Endothelial cell of umbilical vein (primary cell): ENCODE data around the gene ABTB2. TPM values are rescaled to one million over a fixed set of nuclear protein-coding genes. Genes with fewer than 3 reads are reported as not detected.

Experiments
- BruUV-seq: library from RNA; stranded (reverse); fragments of 400-500 nt; replicated peaks from 2 replicates; lab custom pipeline; 2021; lab: Mats Ljungman, UMichigan
- CTCF ChIA-PET: fragments of 300-600, 350-600 bp; sonication (Branson Sonifier 250); formaldehyde crosslinking; loops from one replicate; lab custom pipeline; 2021; ENCODE audit warnings: antibody characterized with exemption, inconsistent platforms; lab: Charles Lee
- POLR2A ChIA-PET: fragments of 300-600, 350-600 bp; sonication (Branson Sonifier 250); formaldehyde crosslinking; loops from one replicate; lab custom pipeline; 2021; ENCODE audit warnings: antibody characterized with exemption, inconsistent platforms; lab: Charles Lee
- DNase-seq: peaks from one replicate; pipeline ENCODE4 v3.0.0-alpha.2; 2011; ENCODE audit warnings: low read depth, low spot score
- FAIRE-seq: peaks from 2 replicates; lab custom pipeline; 2011; peaks lifted over from hg19 to GRCh38; lab: Jason Lieb, UNC
- H2AFZ ChIP-seq: 2 replicates; pipeline ENCODE4 v1.6.0; 2012; ENCODE audit warnings: low read depth, low read length, control low read depth, inconsistent platforms
- H3K27ac ChIP-seq: 2 replicates; pipeline ENCODE4 v1.5.1; 2011; ENCODE audit warnings: low read depth, mild to moderate bottlenecking, control low read depth, low read length, moderate library complexity; ENCODE audit not compliant: insufficient read depth
- H3K27me3 ChIP-seq, 2 experiments: 2 replicates each; pipeline versions ENCODE4 v1.6.0 to v1.6.1; 2011; ENCODE audit warnings: low read length in 2 of 2, mixed read lengths in 1 of 2; ENCODE audit not compliant: control insufficient read depth in 2 of 2, insufficient read depth in 2 of 2
- H3K36me3 ChIP-seq, 2 experiments: 2 replicates in 1 of 2; 3 replicates in 1 of 2; pipeline ENCODE4 v1.5.1; 2011; ENCODE audit warnings: low read length in 2 of 2, mild to moderate bottlenecking in 1 of 2, moderate library complexity in 1 of 2; ENCODE audit not compliant: control insufficient read depth in 2 of 2, insufficient read depth in 2 of 2; ENCODE audit errors: extremely low read depth in 1 of 2
- H3K4me1 ChIP-seq: 3 replicates; pipeline ENCODE4 v1.5.1; 2011; ENCODE audit warnings: mild to moderate bottlenecking, low read length; ENCODE audit not compliant: control insufficient read depth, insufficient read depth; ENCODE audit errors: extremely low read depth
- H3K4me2 ChIP-seq: 2 replicates; pipeline ENCODE4 v1.6.1; 2011; ENCODE audit warnings: low read length, control low read depth, mixed read lengths; ENCODE audit not compliant: insufficient read depth
- H3K4me3 ChIP-seq, 3 experiments: fragments of 200-600 bp in 1 of 3; sonication (generic), shearing (Covaris generic) in 1 of 3; replicated peaks in 1 of 3; 2 replicates each; pipeline ENCODE4 v1.5.1; 2011 to 2016; ENCODE audit warnings: control low read depth in 3 of 3, low read length in 3 of 3, mild to moderate bottlenecking in 2 of 3, inconsistent platforms in 1 of 3, low read depth in 1 of 3, moderate library complexity in 1 of 3; ENCODE audit not compliant: insufficient read depth in 1 of 3
- H3K79me2 ChIP-seq: 2 replicates; pipeline ENCODE4 v1.6.0; 2012; ENCODE audit warnings: low read length, inconsistent platforms; ENCODE audit not compliant: control insufficient read depth, insufficient read depth
- H3K9ac ChIP-seq: replicated peaks from 2 replicates; pipeline ENCODE3; 2011; ENCODE audit warnings: low read length, control low read depth; ENCODE audit not compliant: insufficient read depth; ENCODE audit errors: extremely low read depth
- H3K9me1 ChIP-seq: replicated peaks from 3 replicates; pipeline ENCODE4 v1.6.0; 2011; ENCODE audit warnings: mild to moderate bottlenecking, low read length; ENCODE audit not compliant: control insufficient read depth, insufficient read depth; ENCODE audit errors: extremely low read depth
- H3K9me3 ChIP-seq: replicated peaks from 2 replicates; pipeline ENCODE4 v1.5.1; 2012; ENCODE audit warnings: low read length, inconsistent platforms; ENCODE audit not compliant: control insufficient read depth, insufficient read depth
- H4K20me1 ChIP-seq: replicated peaks from 2 replicates; pipeline ENCODE3; 2011; ENCODE audit warnings: mild to moderate bottlenecking, low read length; ENCODE audit not compliant: control insufficient read depth, insufficient read depth; ENCODE audit errors: extremely low read depth
- EZH2 ChIP-seq: IDR thresholded peaks from 2 replicates; pipeline ENCODE4 v1.6.1; 2012; ENCODE audit warnings: borderline replicate concordance, low read depth, mild to moderate bottlenecking, moderate library complexity, low read length, inconsistent platforms; ENCODE audit not compliant: severe bottlenecking
- FOS ChIP-seq: IDR thresholded peaks from 2 replicates; pipeline ENCODE4 v1.6.1; 2011; ENCODE audit warnings: mild to moderate bottlenecking, low read length, moderate library complexity, borderline replicate concordance; ENCODE audit not compliant: insufficient read depth
- GATA2 ChIP-seq: IDR thresholded peaks from 2 replicates; pipeline ENCODE4 v1.7.0; 2011; ENCODE audit warnings: low read depth, mild to moderate bottlenecking, moderate library complexity, mixed read lengths, low read length; ENCODE audit not compliant: insufficient read length, insufficient read depth
- JUN ChIP-seq: IDR thresholded peaks from 2 replicates; pipeline ENCODE4 v1.6.1; 2011; ENCODE audit warnings: borderline replicate concordance, low read depth; ENCODE audit not compliant: insufficient read length, insufficient read depth
- MYC ChIP-seq: IDR thresholded peaks from one replicate; pipeline ENCODE4 v1.6.1; 2011; ENCODE audit warnings: mild to moderate bottlenecking, low read depth, low read length
- POLR2A ChIP-seq: IDR thresholded peaks from 2 replicates; pipeline ENCODE4 v1.6.1; 2012; ENCODE audit warnings: low read depth, mild to moderate bottlenecking, control low read depth, low read length
- POLR2AphosphoS5 ChIP-seq: IDR thresholded peaks from 2 replicates; pipeline ENCODE4 v1.6.1; 2012; ENCODE audit warnings: low read depth, mild to moderate bottlenecking, control low read depth, low read length, moderate library complexity; ENCODE audit not compliant: insufficient read depth
- dilution Hi-C: fragments of 300-500 bp; cut with MboI; formaldehyde crosslinking; loops from one replicate; pipeline ENCODE4 v1.15.0; 2019; ENCODE audit warnings: low sequenced_read_pairs; ENCODE audit not compliant: extremely low pct_ligation_motif_present
- intact Hi-C: fragments of 100-400 bp; cut with micrococcal nuclease; formaldehyde crosslinking; loops from one replicate; pipeline ENCODE4 v1.10.0; 2022
- polyA plus RNA-seq, 4 experiments: library from polyadenylated mRNA; depleted of rRNA in 3 of 4; stranded (reverse) in 3 of 4; unstranded in 1 of 4; fragments of >200 nt; gene quantifications; 2 replicates each; pipeline versions ENCODE4 v1.2.1 to v1.2.3, GENCODE V29; 2011 to 2012; ENCODE audit warnings: missing spikeins in 1 of 4
- total RNA-seq: library from RNA; stranded (reverse); gene quantifications from 2 replicates; pipeline ENCODE4 v1.2.3, GENCODE V29; 2021
- TF ChIP-seq, protein P1 (sequence below), 2 donors: IDR thresholded peaks; 1 replicate in 1 of 2; 2 replicates in 1 of 2; pipeline ENCODE4 v1.5.1; 2011; ENCODE audit warnings: low read length in 2 of 2, mild to moderate bottlenecking in 2 of 2, moderate library complexity in 2 of 2, control low read depth in 1 of 2, inconsistent platforms in 1 of 2, low read depth in 1 of 2; ENCODE audit not compliant: insufficient read depth in 1 of 2; ENCODE audit errors: extremely low read depth in 1 of 2
- TF ChIP-seq, protein P2 (sequence below): IDR thresholded peaks from 2 replicates; pipeline ENCODE4 v1.6.1; 2011; ENCODE audit not compliant: insufficient read depth, insufficient read length

ABTB2 gene
- total and polyA plus RNA-seq, 2 donors (not counting 3 experiments of a cell fraction or from before 2014, with no cell fraction given): 0.11 to 0.14 TPM

DNA sequence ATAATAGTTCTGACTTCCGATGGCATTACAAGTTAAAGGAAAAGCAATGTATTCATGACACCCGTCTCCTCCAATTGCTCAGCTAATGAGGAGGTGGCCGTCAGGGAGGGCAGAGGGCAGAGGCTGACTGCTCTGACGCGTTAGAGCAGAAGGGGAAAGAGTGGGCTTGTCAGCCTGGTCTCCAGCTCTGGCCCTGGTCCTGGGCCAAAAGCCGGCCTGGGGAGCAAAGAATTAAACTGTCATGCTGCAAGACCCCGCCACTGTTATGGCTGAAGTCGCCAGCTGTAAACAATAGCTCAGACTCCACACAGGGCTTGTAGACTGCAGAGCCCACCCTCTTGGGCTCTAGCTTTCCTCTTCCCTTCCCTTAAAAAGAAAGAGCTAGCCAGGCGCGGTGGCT lies 132.7 kb downstream of the ABTB2 start:
- Histone ChIP-seq H3K27me3 (peaks cover 3 to 5% of the 10 kb centered on the region in 2 experiments), H4K20me1 (no peaks in the 10 kb centered on the region), H3K27ac (no peak overlapping the region), H3K4me2 (no peak overlapping the region), H3K9ac (no peak overlapping the region), H3K9me1 (no peaks in the 10 kb centered on the region), H3K4me1 (no peaks in the 10 kb centered on the region), H3K4me3 (no peak overlapping the region), H3K9me3 (no peaks in the 10 kb centered on the region), H3K36me3 (no peaks in the 10 kb centered on the region), H3K79me2 (no peaks in the 10 kb centered on the region), H2AFZ (no peak overlapping the region)
- no peak for FAIRE-seq
- no peak for DNase-seq
- intact Hi-C loops: no loop called here
- ChIA-PET POLR2A (no interaction called here), CTCF (interaction anchor here (1.5 kb wide), 1 partner anchor 18 kb away, joined by 3 read pairs; no protein-coding TSS in a partner anchor)
- dilution Hi-C loops: no loop called here
- TF ChIP-seq, protein P1, sequence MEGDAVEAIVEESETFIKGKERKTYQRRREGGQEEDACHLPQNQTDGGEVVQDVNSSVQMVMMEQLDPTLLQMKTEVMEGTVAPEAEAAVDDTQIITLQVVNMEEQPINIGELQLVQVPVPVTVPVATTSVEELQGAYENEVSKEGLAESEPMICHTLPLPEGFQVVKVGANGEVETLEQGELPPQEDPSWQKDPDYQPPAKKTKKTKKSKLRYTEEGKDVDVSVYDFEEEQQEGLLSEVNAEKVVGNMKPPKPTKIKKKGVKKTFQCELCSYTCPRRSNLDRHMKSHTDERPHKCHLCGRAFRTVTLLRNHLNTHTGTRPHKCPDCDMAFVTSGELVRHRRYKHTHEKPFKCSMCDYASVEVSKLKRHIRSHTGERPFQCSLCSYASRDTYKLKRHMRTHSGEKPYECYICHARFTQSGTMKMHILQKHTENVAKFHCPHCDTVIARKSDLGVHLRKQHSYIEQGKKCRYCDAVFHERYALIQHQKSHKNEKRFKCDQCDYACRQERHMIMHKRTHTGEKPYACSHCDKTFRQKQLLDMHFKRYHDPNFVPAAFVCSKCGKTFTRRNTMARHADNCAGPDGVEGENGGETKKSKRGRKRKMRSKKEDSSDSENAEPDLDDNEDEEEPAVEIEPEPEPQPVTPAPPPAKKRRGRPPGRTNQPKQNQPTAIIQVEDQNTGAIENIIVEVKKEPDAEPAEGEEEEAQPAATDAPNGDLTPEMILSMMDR (IDR thresholded peaks at IDR 0.05; ENCODE audit: extremely low read depth in 1 of 2, insufficient read depth in 1 of 2, low read depth in 1 of 2, low read length in 2 of 2): no peak
- TF ChIP-seq, protein P2, sequence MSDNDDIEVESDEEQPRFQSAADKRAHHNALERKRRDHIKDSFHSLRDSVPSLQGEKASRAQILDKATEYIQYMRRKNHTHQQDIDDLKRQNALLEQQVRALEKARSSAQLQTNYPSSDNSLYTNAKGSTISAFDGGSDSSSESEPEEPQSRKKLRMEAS: no peak
- TF ChIP-seq JUN (no peak), EZH2 (no peak), POLR2A (no peak), FOS (no peak), MYC (no peak), GATA2 (no peak), POLR2AphosphoS5 (no peak)
- no TSS peak for BruUV-seq
